Occipital lobe (tissue), 2 donors: ENCODE results near the gene APCDD1L. TPM values are rescaled to one million over a fixed set of nuclear protein-coding genes. Genes with fewer than 3 reads are reported as not detected.
"Not testable (repeated sequence)": the region's sequence is repeated elsewhere in the genome, so short reads cannot be mapped to it uniquely, and the experiment has no call there.

Source experiments
- DNase-seq: peaks from one replicate; lab custom pipeline; 2025; lab: John Stamatoyannopoulos, UW
- total RNA-seq: library from RNA; depleted of rRNA; stranded (reverse); fragments of >200 nt; gene quantifications from one replicate; pipeline ENCODE4 v1.2.3, GENCODE V29; 2014

The APCDD1L gene
- total RNA-seq, 1 donor from 2014 or later = not detected

DNA sequence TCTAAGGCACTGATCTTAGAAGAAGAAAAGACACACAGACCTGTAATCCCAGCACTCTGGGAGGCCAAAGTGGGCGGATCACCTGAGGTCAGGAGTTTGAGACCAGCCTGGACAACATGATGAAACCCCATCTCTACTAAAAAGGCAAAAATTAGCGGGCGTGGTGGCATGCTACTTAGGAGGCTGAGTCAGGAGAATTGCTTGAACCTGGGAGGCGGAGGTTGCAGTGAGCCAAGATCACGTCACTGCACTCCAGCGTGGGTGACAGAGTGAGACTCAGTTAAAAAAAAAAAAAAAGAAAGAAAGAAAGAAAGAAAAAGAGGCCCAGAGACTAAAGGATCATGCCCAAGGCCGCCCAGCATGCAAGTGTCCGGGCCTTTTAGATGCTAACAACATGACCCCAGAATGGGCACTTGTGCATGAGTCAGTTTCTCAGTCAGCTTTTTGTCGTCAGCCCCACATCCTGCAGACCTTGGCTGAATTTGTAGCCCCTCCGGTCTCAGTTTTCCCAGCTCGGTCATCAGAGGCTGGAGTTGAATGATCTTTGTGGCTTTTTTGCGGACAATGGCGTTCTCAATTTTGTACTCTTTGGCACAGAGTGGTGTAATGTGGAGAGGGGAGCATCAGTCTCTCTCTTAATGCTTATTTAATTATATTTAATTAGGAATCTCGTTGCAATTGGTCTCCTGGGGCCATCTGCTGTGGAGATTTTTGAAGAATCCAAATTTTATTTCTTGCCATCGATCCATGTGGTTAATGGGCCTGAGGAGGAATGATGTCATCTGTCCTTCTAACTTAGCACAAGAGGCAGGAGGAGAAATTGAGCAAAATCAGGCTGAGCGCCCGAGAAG is 30.6 kb upstream of the APCDD1L start:
- DNase-seq = no peak

DNA sequence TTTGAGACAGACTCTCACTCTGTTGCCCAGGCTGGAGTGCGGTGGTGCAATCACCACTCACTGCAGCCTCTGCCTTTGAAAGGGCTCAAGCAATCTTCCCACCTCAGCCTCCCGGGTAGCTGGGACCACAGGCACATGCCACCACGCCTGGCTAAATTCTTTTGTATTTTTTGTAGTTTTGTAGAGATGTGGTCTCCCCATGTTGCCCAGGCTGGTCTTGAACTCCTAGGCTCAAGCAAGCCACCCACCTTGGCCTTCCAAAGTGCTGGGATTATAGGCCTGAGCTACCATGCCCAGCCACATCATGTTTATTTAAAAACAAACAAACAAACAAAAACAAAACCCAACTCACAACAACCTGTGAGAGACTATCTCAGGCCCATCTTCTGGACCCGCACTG is 29.7 kb upstream of the APCDD1L start:
- DNase-seq = no peak

DNA sequence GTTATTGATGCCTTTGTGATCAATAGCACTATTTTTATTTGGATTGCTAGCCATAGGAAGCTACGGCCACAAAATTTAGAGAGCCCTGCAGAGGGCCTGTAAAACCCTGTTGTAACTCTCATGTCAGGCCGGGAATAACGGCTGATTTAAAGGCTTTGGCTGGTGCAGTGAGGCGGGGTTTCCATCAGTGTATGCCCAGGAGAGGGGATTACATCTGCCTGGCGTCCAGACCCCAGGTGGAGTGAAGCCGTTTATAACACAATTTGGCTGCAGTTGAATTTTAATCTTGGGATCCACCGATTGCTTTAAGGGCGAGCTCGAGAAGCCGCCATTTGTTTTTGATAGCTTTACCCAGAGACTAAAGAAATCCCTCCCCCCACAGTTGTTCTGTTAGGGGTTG is 29.1 kb upstream of the APCDD1L start:
- DNase-seq = no peak

DNA sequence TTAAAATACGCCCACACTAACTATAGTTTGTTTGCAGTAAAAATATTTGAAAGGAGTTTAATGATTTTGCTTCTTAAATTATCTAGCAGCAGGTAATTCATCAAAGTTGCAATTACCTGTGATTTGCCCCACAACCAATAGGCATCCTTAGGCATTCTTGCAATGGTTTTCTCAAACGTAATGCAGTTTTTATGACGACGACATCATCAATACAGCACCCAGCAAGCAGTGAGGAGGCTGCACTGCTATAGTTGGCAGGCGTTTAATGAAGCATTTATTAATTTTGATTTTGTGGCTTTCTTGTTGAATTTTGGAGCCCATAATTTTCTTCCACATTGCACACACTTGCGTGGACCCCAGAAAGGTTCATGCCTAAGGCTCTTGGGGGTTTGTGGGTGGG is 28.1 kb upstream of the APCDD1L start:
- no peak for DNase-seq

DNA sequence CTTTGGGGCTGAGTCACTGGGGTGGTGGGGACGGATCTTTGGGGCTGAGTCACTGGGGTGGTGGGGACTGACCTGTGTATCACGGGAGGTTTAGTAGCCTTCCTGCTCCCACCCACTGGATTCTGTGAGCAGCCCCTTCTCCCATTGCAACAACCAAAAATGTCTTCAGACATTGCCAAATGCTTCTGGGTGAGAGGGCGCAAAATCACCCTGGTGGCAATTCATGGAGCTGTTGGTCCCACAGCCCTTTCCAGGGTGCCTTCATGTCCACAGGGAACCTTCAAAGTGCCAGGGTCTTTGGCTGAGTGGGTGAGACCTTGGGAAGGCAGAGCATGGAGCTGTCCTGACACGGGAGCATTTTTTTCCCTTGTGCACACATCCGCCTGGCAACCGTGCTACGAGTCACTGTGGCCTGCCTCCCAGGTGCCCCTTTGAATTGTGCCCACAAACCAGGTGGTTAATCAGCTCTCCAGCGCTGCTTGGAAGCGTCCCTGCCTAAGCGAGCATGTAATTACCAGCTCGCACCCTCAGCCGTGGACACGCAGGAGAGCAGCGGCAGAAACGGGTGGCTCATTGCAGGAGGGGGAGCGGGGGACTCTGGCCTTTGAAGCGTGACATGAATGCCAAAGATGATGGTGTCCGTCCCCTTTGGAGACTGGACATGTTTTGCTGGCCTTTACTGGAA is 27.4 kb upstream of the APCDD1L start:
- no peak for DNase-seq

DNA sequence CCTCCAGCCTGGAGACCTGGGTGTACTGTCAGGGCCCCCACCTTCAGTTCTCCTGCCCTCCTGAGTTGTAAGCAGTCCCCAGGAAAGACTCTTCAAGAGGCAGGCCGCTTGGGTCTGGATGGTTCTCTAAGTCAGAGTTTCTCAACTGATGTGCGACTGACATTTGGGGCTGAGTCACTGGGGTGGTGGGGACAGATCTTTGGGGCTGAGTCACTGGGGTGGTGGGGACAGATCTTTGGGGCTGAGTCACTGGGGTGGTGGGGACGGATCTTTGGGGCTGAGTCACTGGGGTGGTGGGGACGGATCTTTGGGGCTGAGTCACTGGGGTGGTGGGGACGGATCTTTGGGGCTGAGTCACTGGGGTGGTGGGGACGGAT is 26.8 kb upstream of the APCDD1L start:
- DNase-seq = not testable (repeated sequence)

DNA sequence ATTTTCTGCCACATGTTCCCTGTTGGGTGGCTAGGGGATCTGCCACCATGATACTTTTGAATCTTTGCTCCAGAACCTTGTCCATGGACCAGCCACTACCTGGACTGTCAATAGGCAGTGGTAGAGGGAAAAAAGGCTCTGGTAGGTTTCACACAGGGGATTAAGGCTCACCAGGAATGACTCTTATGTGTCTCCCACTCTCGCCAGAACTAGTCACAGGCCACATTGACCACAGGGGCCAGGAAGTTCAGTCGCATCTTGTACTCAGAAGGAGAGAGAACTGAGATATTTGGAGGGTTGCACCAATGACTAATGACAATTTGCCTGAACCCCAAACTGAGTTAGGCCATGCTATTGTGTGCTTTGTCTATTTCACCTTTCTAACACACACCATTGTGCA is 23.6 kb upstream of the APCDD1L start:
- DNase-seq = no peak

DNA sequence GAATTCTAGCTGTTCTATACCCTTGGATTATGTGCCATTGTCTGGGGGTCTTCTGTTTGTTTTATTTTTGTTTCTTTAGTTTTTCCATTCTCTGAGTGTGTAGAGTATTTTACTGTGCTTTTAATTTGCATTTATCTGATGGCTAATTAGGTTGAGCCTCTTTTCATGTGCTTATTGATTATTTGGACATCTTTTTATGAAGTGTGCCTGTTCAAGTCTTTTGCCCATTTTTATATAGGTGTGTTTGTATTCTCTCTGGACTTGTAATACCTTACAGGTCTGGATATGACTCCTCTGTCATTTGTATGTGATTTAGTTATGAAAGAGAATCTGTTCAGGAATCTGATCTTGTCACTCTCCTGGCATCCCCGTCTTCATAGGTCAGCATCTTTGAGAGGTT is 22.6 kb upstream of the APCDD1L start:
- DNase-seq = no peak

DNA sequence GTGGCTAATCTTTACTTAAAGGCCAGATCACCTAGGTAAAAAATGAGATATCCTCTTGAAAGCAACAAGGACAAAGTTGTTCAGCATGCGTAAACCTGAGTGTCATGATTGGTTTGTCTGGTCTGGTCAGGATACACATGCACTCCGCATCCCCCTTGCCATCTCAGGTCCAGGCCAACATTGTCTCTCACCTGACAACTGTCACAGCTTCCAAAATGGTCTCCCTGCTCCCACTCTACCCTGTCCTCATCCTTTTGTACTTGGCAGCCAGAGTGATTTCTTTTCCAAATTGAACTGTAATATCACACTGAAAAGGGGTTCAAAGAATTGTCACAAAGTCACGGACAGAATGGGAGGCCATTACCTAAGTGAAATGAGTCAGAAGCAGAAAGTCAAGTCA is 21.1 kb upstream of the APCDD1L start:
- DNase-seq = no peak

DNA sequence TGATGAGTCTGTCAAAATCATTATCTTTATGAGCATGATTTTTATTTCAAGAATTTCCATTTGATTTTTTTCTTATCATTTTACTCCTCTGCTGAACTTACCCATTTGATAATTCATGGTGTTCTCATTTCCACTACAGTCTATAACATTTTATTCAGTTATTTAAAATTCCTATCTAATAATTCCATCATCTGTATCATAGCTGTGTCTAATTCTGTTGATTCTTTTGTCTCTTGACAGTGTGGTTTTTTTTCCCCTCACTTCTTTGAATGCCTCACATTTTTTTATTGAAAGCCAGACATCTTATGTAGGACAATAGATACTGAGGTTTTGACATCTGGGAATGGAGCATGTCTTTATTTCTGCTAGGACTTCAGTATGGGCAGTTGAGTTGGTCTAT is 16.5 kb upstream of the APCDD1L start:
- DNase-seq = no peak

DNA sequence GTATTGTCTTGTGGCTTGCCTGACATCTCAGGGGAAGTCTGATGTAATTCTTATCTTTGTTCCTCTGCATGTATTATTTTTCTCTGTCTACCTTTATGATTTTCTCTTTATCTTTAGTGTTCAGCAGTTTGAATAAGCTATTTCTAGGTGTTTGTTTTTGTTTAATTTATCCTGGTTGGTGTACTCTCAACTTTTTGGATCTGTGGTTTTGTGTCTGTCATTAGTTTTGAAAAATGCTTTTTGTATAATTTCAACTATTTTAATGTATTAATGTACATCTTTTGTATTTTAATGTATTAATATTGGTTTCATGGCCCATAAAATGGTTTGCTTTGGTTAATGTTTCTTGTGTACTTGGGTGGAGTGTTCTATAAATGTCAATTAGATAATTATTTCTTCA is 15.9 kb upstream of the APCDD1L start:
- no peak for DNase-seq

DNA sequence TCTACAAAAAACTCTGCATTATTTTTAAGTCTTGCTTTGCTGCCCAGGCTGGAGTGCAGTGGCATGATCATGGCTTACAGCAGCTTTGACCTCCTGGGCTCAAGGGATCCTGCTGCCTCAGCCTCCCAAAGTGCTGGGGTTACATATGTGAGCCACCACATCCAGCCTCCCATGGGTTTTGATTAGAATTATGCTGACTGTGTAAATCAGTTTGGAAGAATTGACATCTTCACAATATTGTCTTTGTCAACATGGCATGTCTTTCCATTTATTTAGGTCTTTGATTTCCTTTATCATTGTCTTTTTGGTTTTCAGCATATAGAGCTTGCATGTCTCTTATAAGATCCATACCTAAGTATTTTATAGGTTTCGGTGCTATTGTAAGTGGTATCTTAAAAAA is 13.2 kb upstream of the APCDD1L start:
- no peak for DNase-seq

DNA sequence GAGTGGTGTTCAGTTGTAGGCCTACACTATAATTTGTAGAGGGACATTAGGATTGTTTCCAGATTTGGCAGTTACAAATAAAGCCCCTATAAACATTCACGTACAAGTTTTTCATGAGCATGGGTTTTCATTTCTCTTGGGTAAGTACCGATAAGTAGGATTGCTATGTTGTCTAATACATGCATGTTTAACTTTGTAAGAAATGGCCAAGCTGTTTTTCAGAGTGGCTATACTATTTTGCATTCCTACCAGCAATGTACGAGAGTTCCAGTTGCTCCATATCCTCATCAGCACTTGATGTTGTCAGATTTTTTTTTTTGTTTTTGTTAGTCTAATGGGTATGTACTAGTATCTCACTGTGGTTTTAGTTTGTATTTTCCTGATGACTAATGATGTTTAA is 11.2 kb upstream of the APCDD1L start:
- DNase-seq = no peak

DNA sequence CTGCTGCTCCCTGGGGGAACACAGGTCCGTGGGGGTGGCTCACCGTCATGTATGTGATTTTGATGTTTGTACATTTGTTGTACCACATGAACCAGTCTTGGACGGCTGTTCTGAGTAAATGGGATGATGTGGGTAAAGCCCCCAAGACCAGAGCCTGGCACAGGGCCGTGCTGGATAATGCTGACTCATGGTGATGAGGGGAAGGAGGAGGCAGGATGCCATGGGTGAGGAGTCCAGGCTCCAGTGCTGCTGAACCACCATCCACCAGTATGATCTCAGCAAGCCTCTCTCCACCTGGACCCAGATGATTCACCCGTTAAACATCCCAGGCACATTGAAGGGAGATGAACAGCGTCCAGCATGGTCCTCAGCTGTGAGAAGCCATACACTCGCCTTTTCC is 9.6 kb upstream of the APCDD1L start:
- no peak for DNase-seq

DNA sequence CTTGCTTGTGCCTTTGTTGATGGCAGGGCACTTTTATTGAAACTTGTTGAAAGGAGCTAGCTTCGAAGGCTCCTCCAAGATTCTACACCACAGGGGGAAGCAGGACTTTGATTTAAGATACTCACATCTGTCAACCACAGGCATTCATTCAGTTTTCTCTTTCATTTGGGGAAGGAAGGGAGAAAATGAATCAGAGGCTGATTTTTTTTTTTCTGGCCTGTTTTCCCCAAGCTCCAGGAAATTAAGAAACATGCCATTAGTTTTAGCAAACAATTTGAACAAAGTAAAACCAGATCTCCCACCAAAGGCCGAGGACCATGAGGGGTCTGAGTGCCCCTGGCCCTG is 8.7 kb upstream of the APCDD1L start:
- no peak for DNase-seq

DNA sequence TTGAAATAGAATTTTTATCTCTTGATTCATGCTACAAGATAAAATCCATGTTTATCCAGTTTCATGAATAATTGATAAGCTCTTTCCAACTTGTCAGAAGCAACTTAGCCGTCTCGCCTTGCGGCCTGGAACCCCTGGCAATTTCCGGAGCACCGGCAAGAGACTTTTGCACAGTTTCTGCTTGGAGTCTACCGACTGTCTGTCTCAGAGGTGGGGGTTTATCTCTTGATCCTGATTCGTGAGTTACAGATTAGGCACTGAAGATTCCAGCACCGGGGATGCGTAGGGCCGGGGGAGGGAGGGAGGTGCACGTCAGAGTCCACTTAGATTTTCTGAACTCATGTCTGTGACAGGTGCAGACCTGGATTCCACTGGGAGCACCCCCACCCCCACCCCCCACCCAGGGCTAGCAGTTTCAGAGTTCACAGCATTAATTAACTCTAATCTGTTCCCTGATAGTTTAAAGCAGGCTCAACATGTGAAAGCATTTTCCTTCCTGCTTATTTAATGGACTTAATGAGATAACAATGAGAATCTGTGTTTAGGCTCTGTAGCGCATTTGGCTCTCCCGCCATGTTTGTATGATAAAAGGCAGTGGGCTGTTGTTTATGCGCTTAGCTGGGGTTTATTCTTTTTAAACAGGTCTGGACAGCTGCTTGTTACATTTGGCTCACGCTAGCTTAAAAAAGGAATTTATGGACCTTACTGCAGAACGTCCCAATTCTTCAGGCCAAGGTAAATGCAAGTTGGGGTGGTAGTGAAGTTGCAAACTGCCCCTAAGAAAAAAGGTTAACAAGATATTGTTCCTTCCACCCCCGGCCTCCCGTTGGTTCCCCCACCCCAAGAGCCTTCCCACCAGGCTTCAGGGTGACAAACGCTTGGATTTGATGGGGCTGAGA is 8.1 kb upstream of the APCDD1L start:
- no peak for DNase-seq

DNA sequence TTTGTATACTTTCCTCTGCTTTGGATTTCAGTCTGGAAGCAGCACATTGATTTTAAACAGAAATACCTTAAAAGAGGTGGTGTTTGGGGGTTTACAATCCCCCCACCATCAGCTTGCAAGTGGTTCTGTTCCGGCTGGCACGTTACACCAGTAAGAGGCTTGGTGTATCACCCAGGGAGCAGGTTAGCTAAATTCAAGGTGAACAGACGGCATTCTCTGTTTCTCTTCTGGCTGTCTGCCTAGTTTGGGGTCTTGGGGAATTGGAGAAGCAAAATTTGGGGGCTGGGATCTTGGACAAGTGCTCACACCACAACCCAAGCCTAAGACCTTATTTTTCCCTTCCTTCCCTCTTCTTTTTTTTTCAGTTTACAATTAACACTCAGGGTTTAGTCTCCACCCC is 7.5 kb upstream of the APCDD1L start:
- DNase-seq = no peak

DNA sequence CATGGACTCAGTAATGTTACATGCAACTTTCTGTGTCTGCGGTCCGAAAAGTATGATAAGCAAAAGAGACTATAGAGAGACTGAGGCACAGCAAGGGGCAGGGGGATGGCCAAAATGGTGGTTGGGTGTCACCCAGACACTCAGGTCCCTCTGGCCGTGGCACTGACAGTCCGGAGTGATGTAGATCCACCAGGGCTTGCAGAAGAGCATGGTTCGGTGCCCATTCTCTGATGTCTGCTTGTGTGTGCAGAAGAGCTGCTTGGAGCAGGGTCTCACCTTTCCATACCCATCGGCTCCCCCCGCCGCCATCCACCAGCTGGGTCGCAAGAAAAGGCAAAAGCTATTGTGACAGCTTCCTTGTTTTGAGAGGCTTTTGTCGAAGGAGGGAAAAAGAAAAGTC is 6.6 kb upstream of the APCDD1L start:
- DNase-seq = no peak

DNA sequence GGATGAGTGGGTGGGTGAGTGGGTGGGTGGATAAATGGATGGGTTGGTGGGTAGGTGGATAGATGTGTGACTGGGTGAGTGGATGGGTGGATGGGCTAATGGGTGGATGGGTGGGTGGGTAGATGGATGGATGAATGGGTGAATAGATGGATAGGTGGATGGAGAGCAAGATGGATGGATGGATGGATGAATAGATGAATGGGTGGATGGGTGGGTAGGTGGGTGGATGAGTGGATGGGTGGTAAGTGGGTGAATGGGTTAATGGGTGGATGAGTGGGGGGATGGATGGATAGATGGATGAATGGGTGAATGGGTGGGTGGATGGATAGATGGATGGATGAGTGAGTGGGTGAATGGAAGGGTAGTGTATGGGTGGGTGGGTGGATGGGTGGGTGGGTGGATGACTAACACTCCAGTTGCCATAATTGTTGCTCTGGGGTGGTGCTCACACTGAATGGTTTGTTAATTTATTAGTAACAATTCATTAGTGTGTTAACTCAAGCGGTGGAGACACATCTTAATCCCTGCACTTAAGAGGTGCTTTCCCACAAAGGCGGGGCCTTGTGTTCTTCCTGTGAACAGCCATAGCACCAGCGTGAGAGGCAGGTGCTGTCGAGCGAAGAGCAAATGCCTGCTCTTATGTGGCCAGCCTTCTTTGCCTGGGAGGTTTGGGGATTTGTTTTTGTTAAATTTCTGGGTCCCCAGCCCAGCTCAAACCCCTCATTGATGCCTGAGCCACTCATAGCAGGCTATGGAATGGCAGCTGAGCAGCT is 4.9 kb upstream of the APCDD1L start:
- no peak for DNase-seq

DNA sequence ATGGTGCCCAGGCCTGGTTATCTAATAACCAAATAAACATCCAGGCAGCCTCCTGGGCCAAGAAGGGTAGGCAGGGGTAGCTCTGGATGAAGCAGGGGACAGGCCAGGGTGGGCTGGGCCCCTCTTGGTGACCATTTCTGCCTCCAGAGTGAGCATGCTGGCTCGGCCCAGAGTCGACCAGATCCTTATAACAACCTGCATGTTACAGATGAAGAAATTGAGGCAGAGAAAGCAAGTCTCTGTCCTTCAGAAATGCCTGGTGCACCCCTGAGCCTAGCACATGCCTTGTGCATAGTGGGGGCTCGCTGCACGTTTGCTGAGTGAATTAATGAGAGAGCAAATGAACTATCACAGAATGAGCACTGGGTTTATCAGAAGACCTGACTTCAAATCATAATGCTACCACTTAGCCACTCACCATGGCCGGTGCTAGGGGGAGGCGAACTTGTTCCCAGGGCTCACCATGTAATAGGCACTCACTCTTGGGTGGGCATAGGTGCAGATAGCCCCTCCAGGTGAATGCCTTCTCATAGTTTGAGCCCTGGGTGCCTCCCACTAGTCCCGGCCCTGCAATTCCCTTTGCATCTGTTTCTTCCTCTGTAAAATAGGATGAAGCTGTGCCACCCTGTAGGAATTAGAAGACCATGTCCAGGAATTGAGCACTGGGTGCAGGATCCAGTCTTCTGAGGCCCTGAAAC is 3.8 kb upstream of the APCDD1L start:
- DNase-seq = no peak

DNA sequence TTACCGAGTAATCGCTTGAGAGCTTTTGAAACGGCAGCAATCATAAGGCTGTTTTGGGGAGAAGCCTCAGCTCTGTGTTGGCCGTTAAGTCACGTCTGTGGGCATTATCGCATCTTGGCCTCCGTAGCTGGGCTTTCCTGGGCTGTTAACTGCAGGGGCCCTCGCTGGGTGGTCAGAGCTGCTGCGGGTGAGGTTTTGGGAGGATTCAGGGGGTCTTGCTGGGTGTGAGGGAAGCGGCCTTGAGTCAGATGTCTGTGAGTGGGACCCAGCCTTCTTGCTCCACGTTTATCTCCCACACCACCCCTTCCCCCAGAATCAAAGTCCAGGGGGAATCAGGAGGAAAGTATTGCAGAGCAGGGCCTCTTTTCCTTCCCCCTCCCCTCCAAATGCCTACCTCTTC is 3.2 kb upstream of the APCDD1L start:
- no peak for DNase-seq
